ENCODE results near the gene TMEM62.
"Not testable (repeated sequence)": the region's sequence is repeated elsewhere in the genome, so short reads cannot be mapped to it uniquely, and the experiment has no call there.

Gene TMEM62

GRCh38 chr15:43121863-43122262 lies 11.5 kb upstream of the TMEM62 start:
- WGBS, 2 experiments (ENCODE audit: insufficient coverage in 2 of 2), result 40% methylated on average over 1 of the region's 2 CpGs; no CpG with 5 or more reads in 1 of the 2 experiments
- no peak overlapping the region for H3K27ac ChIP-seq (ENCODE audit: low read depth, low read length, severe bottlenecking)
- no peak overlapping the region for H3K4me3 ChIP-seq (ENCODE audit: extremely low read depth, insufficient read depth, low read length, poor library complexity, severe bottlenecking)
- no peaks in the 10 kb centered on the region for H3K9me3 ChIP-seq (ENCODE audit: control insufficient read depth, low read length)
- no peaks in the 10 kb centered on the region for H3K36me3 ChIP-seq (ENCODE audit: control insufficient read depth, insufficient read depth, low read length)
- H3K4me1 ChIP-seq (ENCODE audit: control insufficient read depth, insufficient read depth, low read length, poor library complexity, severe bottlenecking), result peaks cover 2% of the 10 kb centered on the region

GRCh38 chr15:43125100-43125661 lies 8.2 kb upstream of the TMEM62 start:
- Histone ChIP-seq H3K4me1 (ENCODE audit: control insufficient read depth, insufficient read depth, low read length, poor library complexity, severe bottlenecking) (peaks cover 2% of the 10 kb centered on the region), H3K9me3 (ENCODE audit: control insufficient read depth, low read length) (peaks cover 4% of the 10 kb centered on the region), H3K4me3 (ENCODE audit: extremely low read depth, insufficient read depth, low read length, poor library complexity, severe bottlenecking) (no peak overlapping the region), H3K27ac (ENCODE audit: low read depth, low read length, severe bottlenecking) (no peak overlapping the region), H3K36me3 (ENCODE audit: control insufficient read depth, insufficient read depth, low read length) (no peaks in the 10 kb centered on the region)
- 78 to 82% methylated on average over 3 of the region's 3 CpGs for WGBS, 2 experiments (ENCODE audit: insufficient coverage in 2 of 2)

GRCh38 chr15:43126356-43126755 lies 7.0 kb upstream of the TMEM62 start:
- Histone ChIP-seq H3K27ac (ENCODE audit: low read depth, low read length, severe bottlenecking) (no peak overlapping the region), H3K9me3 (ENCODE audit: control insufficient read depth, low read length) (peaks cover 4% of the 10 kb centered on the region), H3K36me3 (ENCODE audit: control insufficient read depth, insufficient read depth, low read length) (no peaks in the 10 kb centered on the region), H3K4me1 (ENCODE audit: control insufficient read depth, insufficient read depth, low read length, poor library complexity, severe bottlenecking) (peaks cover 2% of the 10 kb centered on the region), H3K4me3 (ENCODE audit: extremely low read depth, insufficient read depth, low read length, poor library complexity, severe bottlenecking) (no peak overlapping the region)
- 94% methylated on average over 4 of the region's 6 CpGs; no CpG with 5 or more reads in 1 of the 2 experiments for WGBS, 2 experiments (ENCODE audit: insufficient coverage in 2 of 2)

- Histone ChIP-seq H3K27ac (ENCODE audit: low read depth, low read length, severe bottlenecking) (no peak overlapping the region), H3K36me3 (ENCODE audit: control insufficient read depth, insufficient read depth, low read length) (no peaks in the 10 kb centered on the region), H3K4me1 (ENCODE audit: control insufficient read depth, insufficient read depth, low read length, poor library complexity, severe bottlenecking) (no peaks in the 10 kb centered on the region), H3K4me3 (ENCODE audit: extremely low read depth, insufficient read depth, low read length, poor library complexity, severe bottlenecking) (no peak overlapping the region), H3K9me3 (ENCODE audit: control insufficient read depth, low read length) (peaks cover 4% of the 10 kb centered on the region)
- WGBS, 2 experiments (ENCODE audit: insufficient coverage in 2 of 2), result no CpG with 5 or more reads among the region's 2 CpGs
These were observed 5.6 kb upstream of the TMEM62 start for GRCh38 chr15:43127752-43128151.

GRCh38 chr15:43128174-43128979 lies 5.0 kb upstream of the TMEM62 start:
- H3K27ac ChIP-seq (ENCODE audit: low read depth, low read length, severe bottlenecking); H3K4me3 ChIP-seq (ENCODE audit: extremely low read depth, insufficient read depth, low read length, poor library complexity, severe bottlenecking); H3K9me3 ChIP-seq (ENCODE audit: control insufficient read depth, low read length); H3K36me3 ChIP-seq (ENCODE audit: control insufficient read depth, insufficient read depth, low read length); H3K4me1 ChIP-seq (ENCODE audit: control insufficient read depth, insufficient read depth, low read length, poor library complexity, severe bottlenecking): not testable (repeated sequence)
- 70 to 100% methylated on average over 5 of the region's 10 CpGs for WGBS, 2 experiments (ENCODE audit: insufficient coverage in 2 of 2)

- H3K36me3 ChIP-seq (ENCODE audit: control insufficient read depth, insufficient read depth, low read length), result no peaks in the 10 kb centered on the region
- H3K27ac ChIP-seq (ENCODE audit: low read depth, low read length, severe bottlenecking), result no peak overlapping the region
- WGBS, 2 experiments (ENCODE audit: insufficient coverage in 2 of 2), result 73 to 100% methylated on average over 1 to 2 of the region's 4 CpGs
- H3K9me3 ChIP-seq (ENCODE audit: control insufficient read depth, low read length), result peaks cover 4% of the 10 kb centered on the region
- no peaks in the 10 kb centered on the region for H3K4me1 ChIP-seq (ENCODE audit: control insufficient read depth, insufficient read depth, low read length, poor library complexity, severe bottlenecking)
- H3K4me3 ChIP-seq (ENCODE audit: extremely low read depth, insufficient read depth, low read length, poor library complexity, severe bottlenecking), result no peak overlapping the region
These were observed 4.4 kb upstream of the TMEM62 start for GRCh38 chr15:43128980-43129335.

- Histone ChIP-seq H3K4me3 (ENCODE audit: extremely low read depth, insufficient read depth, low read length, poor library complexity, severe bottlenecking) (peak overlapping the region; percentile 55), H3K27ac (ENCODE audit: low read depth, low read length, severe bottlenecking) (no peak overlapping the region), H3K36me3 (ENCODE audit: control insufficient read depth, insufficient read depth, low read length) (no peaks in the 10 kb centered on the region), H3K9me3 (ENCODE audit: control insufficient read depth, low read length) (peaks cover 4% of the 10 kb centered on the region), H3K4me1 (ENCODE audit: control insufficient read depth, insufficient read depth, low read length, poor library complexity, severe bottlenecking) (no peaks in the 10 kb centered on the region)
- WGBS, 2 experiments (ENCODE audit: insufficient coverage in 2 of 2), result 24 to 28% methylated on average over 6 to 17 of the region's 20 CpGs
These were observed 456 bp upstream of the TMEM62 start for GRCh38 chr15:43132830-43133429.

GRCh38 chr15:43134157-43134635 lies 810 bp downstream of the TMEM62 start:
- Histone ChIP-seq H3K36me3 (ENCODE audit: control insufficient read depth, insufficient read depth, low read length) (no peaks in the 10 kb centered on the region), H3K9me3 (ENCODE audit: control insufficient read depth, low read length) (no peaks in the 10 kb centered on the region), H3K4me1 (ENCODE audit: control insufficient read depth, insufficient read depth, low read length, poor library complexity, severe bottlenecking) (no peaks in the 10 kb centered on the region), H3K4me3 (ENCODE audit: extremely low read depth, insufficient read depth, low read length, poor library complexity, severe bottlenecking) (peak overlapping the region; percentile 55), H3K27ac (ENCODE audit: low read depth, low read length, severe bottlenecking) (no peak overlapping the region)
- 28 to 29% methylated on average over 7 to 8 of the region's 12 CpGs for WGBS, 2 experiments (ENCODE audit: insufficient coverage in 2 of 2)

GRCh38 chr15:43135351-43135750 lies 2.0 kb downstream of the TMEM62 start:
- Histone ChIP-seq H3K9me3 (ENCODE audit: control insufficient read depth, low read length) (no peaks in the 10 kb centered on the region), H3K27ac (ENCODE audit: low read depth, low read length, severe bottlenecking) (no peak overlapping the region), H3K36me3 (ENCODE audit: control insufficient read depth, insufficient read depth, low read length) (no peaks in the 10 kb centered on the region), H3K4me1 (ENCODE audit: control insufficient read depth, insufficient read depth, low read length, poor library complexity, severe bottlenecking) (no peaks in the 10 kb centered on the region), H3K4me3 (ENCODE audit: extremely low read depth, insufficient read depth, low read length, poor library complexity, severe bottlenecking) (no peak overlapping the region)
- WGBS, 2 experiments (ENCODE audit: insufficient coverage in 2 of 2), result 64% methylated on average over 3 of the region's 3 CpGs; no CpG with 5 or more reads in 1 of the 2 experiments

- Histone ChIP-seq H3K27ac (ENCODE audit: low read depth, low read length, severe bottlenecking) (no peak overlapping the region), H3K9me3 (ENCODE audit: control insufficient read depth, low read length) (no peaks in the 10 kb centered on the region), H3K4me1 (ENCODE audit: control insufficient read depth, insufficient read depth, low read length, poor library complexity, severe bottlenecking) (peaks cover 4% of the 10 kb centered on the region), H3K36me3 (ENCODE audit: control insufficient read depth, insufficient read depth, low read length) (no peaks in the 10 kb centered on the region), H3K4me3 (ENCODE audit: extremely low read depth, insufficient read depth, low read length, poor library complexity, severe bottlenecking) (no peak overlapping the region)
- WGBS, 2 experiments (ENCODE audit: insufficient coverage in 2 of 2), result 71% methylated on average over 1 of the region's 4 CpGs; no CpG with 5 or more reads in 1 of the 2 experiments
These were observed 10.0 kb downstream of the TMEM62 start for GRCh38 chr15:43143203-43143941.
